Measurements from ENCODE around the gene TMEM41A. TPM values are rescaled to one million over a fixed set of nuclear protein-coding genes. Genes with fewer than 3 reads are reported as not detected.
"Not testable (repeated sequence)": the region's sequence is repeated elsewhere in the genome, so short reads cannot be mapped to it uniquely, and the experiment has no call there.

Gene TMEM41A
- total RNA-seq, 1 donor from 2014 or later, result 16.6 TPM

GRCh38 chr3:185488465-185488864 is 10.4 kb downstream of the TMEM41A start:
- DNase-seq (ENCODE audit: low spot score), result no peak

- DNase-seq (ENCODE audit: low spot score), result no peak
Measured at GRCh38 chr3:185486394-185486793, 12.4 kb downstream of the TMEM41A start.

- DNase-seq (ENCODE audit: low spot score), result no peak
Measured at GRCh38 chr3:185484296-185484695, 14.5 kb downstream of the TMEM41A start.

- DNase-seq (ENCODE audit: low spot score), result no peak
Measured at GRCh38 chr3:185479373-185479945, 19.4 kb downstream of the TMEM41A start.

GRCh38 chr3:185477316-185477715 is 21.5 kb downstream of the TMEM41A start:
- DNase-seq (ENCODE audit: low spot score), result no peak

- DNase-seq (ENCODE audit: low spot score), result not testable (repeated sequence)
Measured at GRCh38 chr3:185474922-185475321, 23.9 kb downstream of the TMEM41A start.

GRCh38 chr3:185473290-185473815 is 25.5 kb downstream of the TMEM41A start:
- DNase-seq (ENCODE audit: low spot score), result no peak

- DNase-seq (ENCODE audit: low spot score), result no peak
Measured at GRCh38 chr3:185470323-185470722, 28.5 kb downstream of the TMEM41A start.

- DNase-seq (ENCODE audit: low spot score), result no peak
Measured at GRCh38 chr3:185469542-185469941, 29.3 kb downstream of the TMEM41A start.

- DNase-seq (ENCODE audit: low spot score), result not testable (repeated sequence)
Measured at GRCh38 chr3:185466123-185466522, 32.7 kb downstream of the TMEM41A start.

- DNase-seq (ENCODE audit: low spot score), result no peak
Measured at GRCh38 chr3:185465471-185465870, 33.4 kb downstream of the TMEM41A start.

- DNase-seq (ENCODE audit: low spot score), result no peak
Measured at GRCh38 chr3:185460719-185461350, 38.0 kb downstream of the TMEM41A start.

- no peak for DNase-seq (ENCODE audit: low spot score)
Measured at GRCh38 chr3:185460309-185460708, 38.5 kb downstream of the TMEM41A start.

- DNase-seq (ENCODE audit: low spot score), result no peak
Measured at GRCh38 chr3:185457376-185457775, 41.5 kb downstream of the TMEM41A start.

GRCh38 chr3:185451432-185451831 is 47.4 kb downstream of the TMEM41A start:
- not testable (repeated sequence) for DNase-seq (ENCODE audit: low spot score)

- DNase-seq (ENCODE audit: low spot score), result no peak
Measured at GRCh38 chr3:185448107-185448506, 50.7 kb downstream of the TMEM41A start.

GRCh38 chr3:185444329-185444728 is 54.5 kb downstream of the TMEM41A start:
- no peak for DNase-seq (ENCODE audit: low spot score)

GRCh38 chr3:185442031-185442430 is 56.8 kb downstream of the TMEM41A start:
- no peak for DNase-seq (ENCODE audit: low spot score)

GRCh38 chr3:185439745-185440466 is 58.9 kb downstream of the TMEM41A start:
- DNase-seq (ENCODE audit: low spot score), result no peak

Measured in mucosa of gallbladder (tissue), 1 donor.